ENCODE measurements around the gene NKRF. TPM values are rescaled to one million over a fixed set of nuclear protein-coding genes. Genes with fewer than 3 reads are reported as not detected.

NKRF gene
- total RNA-seq, 1 donor from 2014 or later: 13.6 TPM

- Mint-ChIP-seq H3K27ac (ENCODE audit: unreplicated experiment) (no peak overlapping the region), H3K4me3 (peak overlapping the region; percentile 98), H3K36me3 (ENCODE audit: low read depth) (peaks cover 3% of the 10 kb centered on the region), H3K27me3 (ENCODE audit: low read depth) (peaks cover 3% of the 10 kb centered on the region), H3K9me3 (no peaks in the 10 kb centered on the region), H3K4me1 (peaks cover 19% of the 10 kb centered on the region)
- no peak for DNase-seq (ENCODE audit: low read depth, low spot score)
- TF ChIP-seq CTCF (conservative IDR thresholded peaks at IDR 0.05): no peak
Measured at GRCh38 chrX:119607018-119607389, 780 bp upstream of the NKRF start.

- DNase-seq (ENCODE audit: low read depth, low spot score): no peak
- peak overlapping the region; percentile 98 for H3K4me3 Mint-ChIP-seq
- H3K36me3 Mint-ChIP-seq (ENCODE audit: low read depth): peaks cover 3% of the 10 kb centered on the region
- H3K27me3 Mint-ChIP-seq (ENCODE audit: low read depth): peaks cover 3% of the 10 kb centered on the region
- no peak for TF ChIP-seq CTCF (conservative IDR thresholded peaks at IDR 0.05)
- H3K4me1 Mint-ChIP-seq: peaks cover 19% of the 10 kb centered on the region
- no peaks in the 10 kb centered on the region for H3K9me3 Mint-ChIP-seq
- H3K27ac Mint-ChIP-seq (ENCODE audit: unreplicated experiment): peak overlapping the region; percentile 95
Measured at GRCh38 chrX:119605464-119606279, 552 bp downstream of the NKRF start.

- DNase-seq (ENCODE audit: low read depth, low spot score): no peak
- Mint-ChIP-seq H3K9me3 (no peaks in the 10 kb centered on the region), H3K4me3 (peak overlapping the region; percentile 98), H3K27ac (ENCODE audit: unreplicated experiment) (no peak overlapping the region), H3K36me3 (ENCODE audit: low read depth) (peaks cover 3% of the 10 kb centered on the region), H3K27me3 (ENCODE audit: low read depth) (peaks cover 3% of the 10 kb centered on the region), H3K4me1 (peaks cover 19% of the 10 kb centered on the region)
- TF ChIP-seq CTCF (conservative IDR thresholded peaks at IDR 0.05): no peak
Measured at GRCh38 chrX:119604766-119605463, 1.3 kb downstream of the NKRF start.

GRCh38 chrX:119602701-119603255, 3.4 kb downstream of the NKRF start:
- DNase-seq (ENCODE audit: low read depth, low spot score): no peak
- H3K4me1 Mint-ChIP-seq: peaks cover 19% of the 10 kb centered on the region
- H3K27me3 Mint-ChIP-seq (ENCODE audit: low read depth): no peaks in the 10 kb centered on the region
- TF ChIP-seq CTCF (conservative IDR thresholded peaks at IDR 0.05): no peak
- H3K36me3 Mint-ChIP-seq (ENCODE audit: low read depth): peaks cover 7% of the 10 kb centered on the region
- no peak overlapping the region for H3K27ac Mint-ChIP-seq (ENCODE audit: unreplicated experiment)
- no peak overlapping the region for H3K4me3 Mint-ChIP-seq
- no peaks in the 10 kb centered on the region for H3K9me3 Mint-ChIP-seq

GRCh38 chrX:119589810-119590209, 16.4 kb downstream of the NKRF start:
- DNase-seq (ENCODE audit: low read depth, low spot score): no peak
- Mint-ChIP-seq H3K4me3 (no peak overlapping the region), H3K27ac (ENCODE audit: unreplicated experiment) (no peak overlapping the region), H3K36me3 (ENCODE audit: low read depth) (peaks cover 14% of the 10 kb centered on the region), H3K9me3 (no peaks in the 10 kb centered on the region), H3K27me3 (ENCODE audit: low read depth) (no peaks in the 10 kb centered on the region), H3K4me1 (no peaks in the 10 kb centered on the region)
- no peak for TF ChIP-seq CTCF (conservative IDR thresholded peaks at IDR 0.05)

Measured in neural crest cell (in vitro differentiated cells).